HepG2 (cell line): ENCODE measurements around the gene ABCG1. TPM values are rescaled to one million over a fixed set of nuclear protein-coding genes. Genes with fewer than 3 reads are reported as not detected.

ENCODE experiments used
- ATAD3A ChIP-seq: sonication (generic); formaldehyde crosslinking; IDR thresholded peaks from 2 replicates; pipeline ENCODE4 v1.4.0; 2020; ENCODE audit warnings: missing genetic modification reagents
- CBFB ChIP-seq: sonication (generic); formaldehyde crosslinking; IDR thresholded peaks from 2 replicates; pipeline ENCODE4 v1.4.0; 2020; ENCODE audit warnings: missing genetic modification reagents
- FOSL1 ChIP-seq: sonication (generic); formaldehyde crosslinking; IDR thresholded peaks from 2 replicates; pipeline ENCODE4 v1.9.0; 2021; ENCODE audit warnings: missing genetic modification reagents, borderline replicate concordance
- HMGXB3 ChIP-seq: sonication (generic); formaldehyde crosslinking; IDR thresholded peaks from 2 replicates; pipeline ENCODE4 v1.4.0; 2020; ENCODE audit warnings: missing genetic modification reagents, borderline replicate concordance
- KLF6 ChIP-seq: IDR thresholded peaks from 2 replicates; pipeline ENCODE4 v1.8.0; 2016; ENCODE audit warnings: missing biosample characterization, missing genetic modification reagents
- MNT ChIP-seq: fragments of 450-650 bp; IDR thresholded peaks from 2 replicates; pipeline ENCODE4 v1.6.1; 2016
- NBN ChIP-seq: fragments of 450-650 bp; conservative IDR thresholded peaks from 2 replicates; pipeline ENCODE4 v1.6.1; 2017
- NKX3-1 ChIP-seq: sonication (generic); formaldehyde crosslinking; IDR thresholded peaks from 2 replicates; pipeline ENCODE4 v1.5.0; 2020; ENCODE audit warnings: missing genetic modification reagents
- PRDM10 ChIP-seq: sonication (generic); formaldehyde crosslinking; IDR thresholded peaks from 2 replicates; pipeline ENCODE4 v1.4.0; 2020; ENCODE audit warnings: low read depth, missing genetic modification reagents
- RFX1 ChIP-seq: fragments of 450-650 bp; IDR thresholded peaks from 2 replicates; pipeline ENCODE4 v1.6.1; 2017
- ZNF484 ChIP-seq: sonication (generic); formaldehyde crosslinking; IDR thresholded peaks from 2 replicates; pipeline ENCODE4 v1.5.1; 2020; ENCODE audit warnings: mild to moderate bottlenecking, low read depth, missing genetic modification reagents, borderline replicate concordance
- ZNF510 ChIP-seq: sonication (generic); formaldehyde crosslinking; IDR thresholded peaks from 2 replicates; pipeline ENCODE4 v1.4.0; 2020; ENCODE audit warnings: low read depth, mild to moderate bottlenecking, missing genetic modification reagents
- ZNF652 ChIP-seq: IDR thresholded peaks from 2 replicates; pipeline ENCODE4 v1.6.1; 2016; ENCODE audit warnings: low read depth, borderline replicate concordance
- polyA plus RNA-seq, 8 experiments: library from polyadenylated mRNA; depleted of rRNA in 3 of 8; stranded (reverse) in 7 of 8; unstranded in 1 of 8; fragments of >200 nt; fragmentation: Illumina TruSeq in 4 of 8; extraction: Trizol in 4 of 8; gene quantifications; 2 replicates each; pipeline versions ENCODE4 v1.2.1 to v1.2.3, GENCODE V29; 2011 to 2016; ENCODE audit warnings: low read depth in 4 of 8, missing spikeins in 1 of 8, mixed read lengths in 1 of 8; ENCODE audit not compliant: insufficient read depth in 1 of 8
- total RNA-seq, 5 experiments: library from RNA; depleted of rRNA; stranded (reverse); fragments of >200 nt; fragmentation: Illumina TruSeq; extraction: Trizol; gene quantifications; 2 replicates each; pipeline ENCODE4 v1.2.3, GENCODE V29; 2016; ENCODE audit warnings: low read depth in 1 of 5

ABCG1 gene
- total and polyA plus RNA-seq, 2 of the 13 experiments (the other 11 are each of a cell fraction or from before 2014, with no cell fraction given), result 0.04 TPM; not detected in 1

- TF ChIP-seq HMGXB3 (no peak), KLF6 (CRISPR knock-in tag) (no peak), NBN (no peak), ZNF510 (no peak), NKX3-1 (CRISPR knock-in tag) (no peak), PRDM10 (CRISPR knock-in tag) (no peak), FOSL1 (CRISPR knock-in tag) (no peak), CBFB (CRISPR knock-in tag) (no peak), RFX1 (no peak), MNT (no peak), ZNF484 (CRISPR knock-in tag) (no peak), ZNF652 (CRISPR knock-in tag) (no peak), ATAD3A (CRISPR knock-in tag) (no peak)
- TF ChIP-seq, all 625 proteins: peak for 0
Measured at GRCh38 chr21:42263591-42264131, 44.7 kb downstream of the ABCG1 start (continued).
